Stimulated activated CD8-positive, alpha-beta memory T cell treated with anti-CD3 and anti-CD28 coated beads, Interleukin-15, amount 100 ng/mL, for 1 hour (primary cell): ENCODE measurements around the gene HPS5.

ENCODE experiments used
- DNase-seq: peaks from one replicate; pipeline ENCODE4 v3.0.0-alpha.2; 2020; ENCODE audit warnings: low read depth

HPS5 gene

DNA sequence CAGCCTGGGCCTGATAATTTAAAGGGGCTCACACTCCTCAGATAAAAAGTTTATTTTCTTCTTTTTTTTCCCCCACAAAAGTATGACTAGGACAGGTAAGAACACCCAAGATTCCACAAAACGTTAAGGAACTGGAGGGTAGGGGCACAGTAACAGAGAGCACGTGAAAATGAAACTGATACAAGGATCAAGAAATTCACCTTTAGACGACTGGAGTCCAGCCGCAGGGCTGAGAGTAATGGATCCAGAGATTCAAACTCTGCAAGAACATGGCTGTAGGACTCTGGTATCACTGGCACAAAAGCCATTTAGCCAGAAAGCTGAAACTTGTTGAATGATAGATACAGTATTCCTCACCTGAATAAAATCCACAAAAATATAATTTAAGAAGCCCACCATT is 4.4 kb downstream of the HPS5 start:
- DNase-seq, result no peak

DNA sequence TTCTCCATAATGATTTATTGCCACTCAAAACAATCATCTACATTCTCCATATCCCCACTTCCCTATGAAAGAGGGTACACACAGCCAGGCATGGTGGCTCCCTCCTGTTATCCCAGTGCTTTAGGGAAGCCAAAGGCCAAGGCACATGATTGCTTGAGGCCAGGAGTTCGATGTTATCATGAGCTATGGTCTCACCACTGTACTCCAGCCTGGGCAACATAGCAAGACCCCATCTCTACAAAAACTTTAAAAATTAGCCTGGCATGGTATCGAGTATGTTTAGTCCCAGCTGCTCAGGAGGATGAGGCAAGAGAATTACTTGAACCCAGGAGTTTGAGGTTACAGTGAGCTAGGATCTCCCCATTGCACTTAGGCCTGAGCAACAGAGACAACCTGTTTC is 6.0 kb downstream of the HPS5 start:
- no peak for DNase-seq

GRCh38 chr11:18314784-18315523 is 7.0 kb downstream of the HPS5 start:
- no peak for DNase-seq

GRCh38 chr11:18313965-18314763 is 7.8 kb downstream of the HPS5 start:
- DNase-seq, result no peak

- DNase-seq, result no peak
Measured at GRCh38 chr11:18312663-18313420, 9.1 kb downstream of the HPS5 start.

DNA sequence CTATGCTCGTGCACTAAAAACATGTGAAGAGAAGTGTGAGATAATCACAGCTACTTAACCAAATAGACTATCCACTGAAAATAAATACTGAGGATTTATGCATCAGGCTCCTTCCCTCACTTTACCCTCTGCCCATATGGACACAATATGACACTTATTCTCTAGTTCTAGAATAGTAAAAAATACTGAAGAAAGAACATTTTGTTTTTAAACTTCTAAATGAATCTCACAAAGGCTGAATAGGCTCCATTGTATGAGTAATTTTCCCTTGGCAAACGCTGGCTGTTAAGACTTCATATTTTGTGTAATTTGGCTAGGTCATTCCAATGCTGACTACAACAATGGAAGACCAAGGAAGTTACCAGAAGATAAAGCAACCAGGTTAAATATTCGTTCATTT is 9.9 kb downstream of the HPS5 start:
- DNase-seq, result no peak

DNA sequence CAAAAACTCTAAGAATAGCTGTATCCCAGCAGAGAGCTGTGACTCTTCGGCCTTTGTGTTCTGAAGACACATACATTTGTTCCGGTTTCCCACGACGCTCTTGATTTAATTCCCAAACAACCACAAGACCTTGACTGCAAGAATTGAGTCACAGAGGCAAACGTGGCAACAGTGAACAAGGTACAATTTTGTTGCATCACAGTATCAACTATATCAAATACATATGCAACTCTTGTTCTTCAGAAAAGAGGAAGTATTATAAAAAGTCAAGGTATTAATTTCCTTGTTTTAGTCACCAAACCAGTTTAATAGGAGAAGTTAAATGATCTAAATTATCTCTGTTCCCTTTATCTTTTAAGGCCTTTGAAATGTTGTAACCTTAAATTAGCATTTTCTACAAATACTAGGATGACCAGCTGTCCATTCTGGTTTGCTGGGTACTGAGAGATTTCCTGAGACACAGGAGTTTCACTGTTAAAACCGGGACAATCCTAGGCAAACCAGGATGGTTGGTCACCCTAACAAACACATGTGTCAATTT is 11.1 kb downstream of the HPS5 start:
- DNase-seq, result no peak

DNA sequence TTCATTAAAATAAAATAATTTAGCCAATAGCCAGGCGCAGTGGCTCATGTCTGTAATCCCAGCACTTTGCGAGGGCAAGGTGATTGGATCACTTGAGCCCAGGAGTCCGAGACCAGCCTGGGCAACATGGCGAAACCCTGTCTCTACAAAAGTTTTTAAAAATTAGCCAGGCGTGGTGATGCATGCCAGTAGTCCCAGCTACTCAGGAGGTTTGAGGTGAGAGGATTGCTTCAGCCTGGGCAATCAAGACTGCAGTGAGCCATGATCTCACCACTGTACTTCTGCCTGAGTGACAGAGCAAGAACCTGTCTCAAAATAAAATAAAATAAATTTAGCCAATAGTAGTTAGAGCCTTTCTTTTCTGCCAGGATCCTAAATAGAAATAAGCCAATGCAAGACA is 12.2 kb downstream of the HPS5 start:
- no peak for DNase-seq

- no peak for DNase-seq
Measured at GRCh38 chr11:18308242-18308641, 13.7 kb downstream of the HPS5 start.

DNA sequence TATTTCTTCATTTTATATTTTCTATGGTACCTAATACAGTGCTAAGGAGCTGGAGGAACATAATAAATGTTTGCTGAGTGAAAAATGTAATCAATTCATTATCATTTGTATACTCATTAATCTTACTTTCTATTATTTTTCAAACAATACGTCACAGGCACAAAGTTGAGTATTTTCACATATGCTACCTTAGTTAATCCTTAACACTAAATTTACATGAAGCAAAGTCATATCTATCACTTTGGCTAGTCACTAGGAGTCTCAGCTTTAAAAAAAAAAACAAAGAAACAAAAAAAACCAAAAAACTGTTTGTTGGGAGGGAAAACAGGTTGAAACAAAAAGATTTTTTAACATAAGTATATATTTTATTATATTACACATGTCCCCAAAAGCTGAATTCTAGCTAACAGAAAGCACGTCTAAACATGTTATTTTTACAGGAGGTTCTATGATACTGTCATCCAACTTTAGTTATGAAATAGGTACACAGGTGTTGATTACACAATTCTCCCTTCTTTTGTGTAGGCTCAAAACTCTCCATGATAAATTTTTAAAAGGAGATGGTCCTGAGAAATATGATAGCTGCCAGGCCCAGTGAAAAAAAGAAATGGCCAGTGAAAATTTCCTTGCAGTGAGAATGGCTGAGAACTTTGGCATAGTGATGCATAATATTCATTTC is 14.3 kb downstream of the HPS5 start:
- no peak for DNase-seq

- DNase-seq, result no peak
Measured at GRCh38 chr11:18304745-18305144, 17.2 kb downstream of the HPS5 start.

DNA sequence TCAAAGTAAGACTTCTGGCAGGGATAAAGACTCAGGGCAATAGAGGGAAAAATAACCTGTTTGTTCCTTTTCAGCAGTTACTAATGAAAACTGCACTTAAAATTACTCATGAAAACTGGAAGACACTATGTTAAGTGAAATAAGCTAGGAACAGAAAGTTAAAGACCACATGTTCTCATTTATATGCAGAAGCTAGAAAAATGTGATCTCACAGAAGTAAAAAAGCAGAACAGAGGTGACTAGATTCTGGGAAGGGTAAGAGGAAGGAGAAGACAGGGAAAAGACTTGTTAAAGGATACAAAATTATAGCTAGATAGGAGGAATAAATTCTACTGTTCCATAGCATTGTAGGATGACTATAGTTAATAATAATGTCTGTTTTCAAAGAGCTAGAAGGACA is 22.2 kb downstream of the HPS5 start:
- no peak for DNase-seq

- DNase-seq, result no peak
Measured at GRCh38 chr11:18295316-18295715, 26.6 kb downstream of the HPS5 start.

DNA sequence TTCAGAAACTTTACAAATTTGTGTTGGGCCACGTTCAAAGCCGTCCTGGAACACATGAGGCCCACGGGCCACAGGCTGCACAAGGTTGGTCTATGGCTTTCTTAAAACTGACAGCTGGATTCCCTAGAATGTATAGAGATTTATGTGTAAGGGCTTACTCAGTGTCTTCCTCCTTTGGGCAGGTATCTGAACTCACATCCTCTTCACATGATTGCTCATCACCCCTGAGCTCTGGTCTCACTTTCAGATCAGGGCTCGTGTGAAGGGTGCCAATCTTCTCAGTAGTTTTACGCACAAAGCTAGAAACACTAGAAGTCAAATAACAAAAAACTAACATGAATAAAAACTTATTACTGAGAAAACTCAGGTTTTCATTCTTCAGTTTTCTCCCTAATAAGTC is 27.1 kb downstream of the HPS5 start:
- no peak for DNase-seq

- no peak for DNase-seq
Measured at GRCh38 chr11:18288911-18289310, 33.0 kb downstream of the HPS5 start.

- DNase-seq, result no peak
Measured at GRCh38 chr11:18285841-18286240, 36.1 kb downstream of the HPS5 start.

DNA sequence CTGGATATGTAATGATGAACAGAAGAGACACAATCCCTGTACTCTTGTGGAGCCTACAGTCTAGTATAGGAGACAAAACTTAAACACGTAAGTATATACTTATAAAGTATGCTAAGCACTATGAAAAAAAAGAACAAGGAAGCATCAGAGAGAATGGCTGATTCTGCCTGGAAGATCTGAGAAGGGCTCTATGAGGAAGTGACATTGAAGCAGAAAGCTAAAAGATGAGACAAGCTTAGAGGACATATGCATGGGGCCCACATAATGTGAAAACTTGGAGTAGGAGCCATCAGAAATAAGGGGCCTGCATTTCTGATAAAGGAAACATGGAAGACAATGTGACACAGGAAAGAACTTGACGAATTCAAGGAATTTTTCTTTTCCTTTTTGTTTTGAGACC is 39.3 kb downstream of the HPS5 start:
- no peak for DNase-seq

GRCh38 chr11:18280438-18281045 is 41.4 kb downstream of the HPS5 start:
- no peak for DNase-seq

DNA sequence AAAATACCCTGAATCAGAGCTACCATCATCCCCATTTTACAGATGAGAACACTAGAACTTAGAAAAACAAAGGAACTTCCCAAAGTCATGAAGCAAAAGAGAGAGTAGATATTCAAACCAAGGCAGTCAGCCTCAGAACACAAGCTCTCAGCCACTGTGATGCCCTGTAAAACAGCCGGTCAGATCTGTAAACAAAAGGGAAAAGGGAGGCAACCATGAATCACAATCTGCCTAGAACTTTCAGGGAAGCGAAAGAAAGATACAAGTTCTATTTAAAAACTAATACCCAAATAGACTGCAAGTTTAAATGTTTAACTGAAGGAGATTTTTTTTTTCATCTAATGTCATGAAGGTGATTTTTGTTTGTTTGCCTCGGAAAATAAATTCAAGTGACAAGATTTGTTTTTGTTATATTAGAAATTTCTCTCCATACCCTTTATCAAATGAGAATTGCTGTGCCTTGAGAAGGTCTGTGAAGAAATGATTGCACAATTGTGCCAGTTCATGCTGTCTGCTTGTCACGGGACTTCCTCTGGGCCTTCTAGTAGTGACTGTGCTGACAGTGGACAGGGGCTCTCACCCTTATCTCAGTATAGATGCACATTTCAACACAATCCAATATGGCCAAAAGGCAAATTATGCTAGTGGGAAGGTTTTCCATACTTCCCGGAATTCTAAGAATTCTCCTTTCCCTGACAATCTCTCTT is 44.2 kb downstream of the HPS5 start:
- DNase-seq, result no peak

DNA sequence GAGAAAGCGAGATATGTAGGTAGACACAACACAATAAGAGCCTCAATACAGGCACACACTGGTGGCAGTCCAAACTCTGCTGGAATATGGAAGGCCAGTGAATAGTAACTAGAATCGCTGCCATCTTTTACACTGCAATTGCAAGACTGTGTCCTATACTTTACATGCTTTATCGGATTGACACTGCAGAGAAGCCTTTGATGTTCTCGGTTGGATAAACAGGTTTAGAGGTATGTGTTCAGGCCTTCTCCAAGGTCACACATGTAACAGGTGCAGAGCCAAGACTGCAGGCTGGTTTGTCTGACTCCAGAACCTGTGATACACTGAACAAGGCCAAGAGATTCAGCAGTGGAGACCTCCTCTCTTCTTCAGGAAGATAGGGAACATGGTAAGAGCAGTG is 50.7 kb downstream of the HPS5 start:
- DNase-seq, result no peak

DNA sequence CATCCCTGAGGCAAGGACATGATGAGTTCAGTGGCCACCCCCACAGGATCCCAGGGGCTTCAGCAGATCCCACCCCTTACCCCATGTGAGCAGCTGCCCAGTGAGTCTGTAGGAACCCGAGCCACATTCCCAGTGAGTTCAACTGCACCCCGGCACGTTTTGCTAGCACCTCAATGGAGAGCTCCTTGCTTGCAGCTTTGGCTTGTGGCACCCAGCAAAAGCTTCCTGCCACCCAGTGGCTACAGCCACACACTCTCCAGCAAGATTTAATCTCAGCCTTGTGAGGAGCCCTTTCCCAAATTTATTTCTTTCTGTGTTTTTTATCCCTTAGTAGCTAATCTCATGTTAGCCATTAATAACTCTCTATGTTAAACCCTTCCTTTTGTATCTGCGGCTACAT is 51.8 kb downstream of the HPS5 start:
- DNase-seq, result no peak
